ENCODE data around the gene RUVBL1.
A peak's percentile ranks its signal among the peaks of the same experiment; 100 is the strongest.
"Not testable (repeated sequence)": the region's sequence is repeated elsewhere in the genome, so short reads cannot be mapped to it uniquely, and the experiment has no call there.

The RUVBL1 gene

DNA sequence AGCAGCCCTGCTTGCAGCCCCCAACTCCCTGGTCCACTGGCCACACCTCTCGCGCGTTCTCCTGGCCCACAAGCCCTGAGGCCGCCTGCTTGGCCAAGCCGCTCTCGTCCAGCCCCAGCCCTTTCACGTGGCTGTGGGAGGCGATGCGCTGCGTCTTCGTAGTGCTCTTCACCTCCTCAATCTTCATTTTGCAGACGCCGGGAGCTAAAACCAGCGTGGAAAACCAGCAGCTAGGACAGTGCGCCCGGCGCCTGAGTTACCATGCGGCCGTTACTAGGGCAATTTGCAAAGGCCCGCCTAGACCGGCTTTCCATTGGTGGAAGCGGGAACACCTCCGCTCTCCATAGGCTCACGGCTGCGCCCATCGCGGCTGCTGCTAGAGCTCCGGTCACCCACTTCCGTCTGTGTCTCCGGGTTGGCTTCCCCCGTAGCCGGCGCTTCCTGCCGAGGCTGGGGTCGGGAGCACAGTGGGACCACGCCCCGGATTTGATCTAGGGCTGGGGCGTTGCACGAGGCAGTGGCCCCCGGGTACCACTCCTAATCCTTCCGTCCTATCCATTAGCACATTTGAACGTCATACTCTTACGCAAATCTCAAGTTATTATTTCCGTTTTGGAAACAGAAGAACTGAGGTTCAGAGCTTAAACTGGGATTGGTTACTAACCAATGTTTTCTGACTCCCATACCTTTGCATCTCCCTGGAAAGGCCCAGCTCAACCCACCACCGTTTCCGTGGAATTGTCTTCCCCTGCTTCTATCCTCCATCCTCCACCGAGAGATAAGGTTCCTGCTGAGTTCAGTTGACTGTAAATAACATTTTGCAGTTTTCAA is at the start of gene RUVBL1:
TSS of gene RUVBL1 (minus strand) at position 275 of the 831 bp plus-strand sequence. CDS start at position 187, 88 bp downstream.
- peak; percentile 96 for DNase-seq (ENCODE audit: low spot score)

DNA sequence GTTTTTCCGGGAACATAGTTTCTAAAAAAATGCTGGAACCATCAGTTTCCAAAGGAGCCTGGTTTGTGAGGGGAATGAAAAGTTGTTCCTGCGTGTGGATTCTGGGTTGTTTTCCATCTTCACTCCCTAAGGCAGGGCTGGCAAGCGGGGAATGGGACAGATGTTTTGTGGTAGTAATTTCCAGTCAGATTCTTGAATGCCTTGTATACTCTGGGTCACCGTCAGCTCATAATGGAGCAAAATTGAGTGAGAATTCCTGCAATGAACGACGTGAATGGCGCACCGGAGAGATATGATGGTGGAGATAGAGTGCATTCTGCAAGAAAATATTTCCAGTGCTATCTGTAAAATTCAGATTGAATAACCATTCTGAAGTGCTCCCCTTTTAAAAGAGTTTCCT is 49.6 kb upstream of the RUVBL1 start:
- no peak for DNase-seq (ENCODE audit: low spot score)

DNA sequence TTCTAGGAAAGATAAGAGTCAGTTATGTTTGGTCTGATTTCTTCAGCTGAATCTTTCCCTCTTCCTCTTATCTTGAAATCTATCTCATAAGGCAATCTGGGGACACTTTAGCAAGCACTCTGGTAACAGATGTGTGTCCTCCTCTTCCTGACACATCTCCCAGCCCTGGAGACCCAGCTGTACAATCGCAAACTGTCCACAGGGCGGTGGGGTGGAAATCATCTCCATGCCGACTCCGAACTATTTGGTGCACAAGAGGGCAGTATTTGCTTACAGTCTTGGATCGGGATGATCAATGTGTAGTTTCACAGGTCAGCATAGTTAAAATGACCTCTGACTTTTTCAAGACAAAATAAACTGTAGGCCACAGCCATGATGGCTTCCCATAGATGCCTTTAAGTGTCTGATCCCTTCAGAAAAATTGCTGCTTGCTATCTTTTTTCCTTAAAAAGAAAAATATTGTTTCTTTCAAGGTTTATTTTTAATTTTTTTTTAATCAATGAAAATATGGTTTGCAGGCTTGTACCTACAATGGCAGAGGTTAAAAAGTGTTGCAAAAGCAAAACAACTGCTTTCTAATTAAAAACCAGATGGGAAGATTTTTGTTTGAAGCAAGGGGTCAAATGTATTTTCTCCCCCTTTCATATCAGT is 47.4 kb upstream of the RUVBL1 start:
- peak; percentile 78 for DNase-seq (ENCODE audit: low spot score)

DNA sequence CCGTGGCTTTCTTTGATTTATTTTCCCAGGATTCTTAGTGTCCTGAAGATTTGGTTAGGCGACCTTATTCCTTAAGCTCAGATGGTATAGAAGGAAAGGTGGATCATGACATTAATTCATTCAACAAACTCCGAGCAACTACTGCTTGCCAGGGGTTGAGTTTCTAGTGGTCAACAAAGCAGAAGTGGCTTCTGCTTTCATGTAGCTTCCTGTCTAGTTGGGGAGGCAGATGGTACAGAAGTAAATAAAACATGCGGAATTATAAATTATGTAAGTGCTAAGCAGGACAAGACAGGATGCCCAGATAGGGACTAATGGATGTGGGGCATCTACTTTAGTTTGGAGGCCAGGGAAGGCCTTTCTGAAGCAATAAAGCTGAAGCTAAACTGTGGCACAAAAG is 45.2 kb upstream of the RUVBL1 start:
- no peak for DNase-seq (ENCODE audit: low spot score)

DNA sequence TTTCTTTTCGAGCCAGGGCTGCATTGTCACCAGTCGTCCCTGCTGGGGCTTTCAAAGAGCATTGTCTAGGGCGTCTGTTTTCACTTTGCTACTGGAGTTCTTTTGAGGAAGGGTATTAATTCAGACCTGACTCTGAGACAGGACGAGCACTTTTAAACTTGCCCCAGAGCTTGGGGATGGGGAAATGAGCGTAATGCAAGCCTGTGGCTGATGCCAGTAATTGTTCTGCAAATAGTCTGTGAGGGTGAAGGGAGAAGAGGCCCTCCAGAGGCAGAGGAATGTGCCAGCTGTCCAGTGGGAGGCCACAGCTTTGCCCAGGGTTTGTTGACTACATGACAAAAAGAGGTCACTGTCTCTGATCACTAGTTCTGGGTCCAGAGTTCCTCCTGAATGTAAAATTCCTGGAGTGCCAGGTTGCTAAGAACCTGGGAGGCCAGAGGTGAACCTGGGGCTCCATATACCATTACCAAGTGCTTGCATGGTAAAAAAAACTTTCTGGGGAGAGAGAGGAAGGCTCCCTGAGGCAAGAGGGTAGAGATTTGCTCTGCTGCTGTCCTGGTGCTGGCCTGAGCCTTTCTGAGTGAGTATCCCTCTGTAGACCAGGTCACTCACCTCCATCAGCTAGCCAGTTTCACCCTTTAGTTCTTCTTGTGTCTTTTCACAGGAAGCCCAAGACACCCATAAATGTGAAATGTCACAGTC is 44.5 kb upstream of the RUVBL1 start:
- no peak for DNase-seq (ENCODE audit: low spot score)

DNA sequence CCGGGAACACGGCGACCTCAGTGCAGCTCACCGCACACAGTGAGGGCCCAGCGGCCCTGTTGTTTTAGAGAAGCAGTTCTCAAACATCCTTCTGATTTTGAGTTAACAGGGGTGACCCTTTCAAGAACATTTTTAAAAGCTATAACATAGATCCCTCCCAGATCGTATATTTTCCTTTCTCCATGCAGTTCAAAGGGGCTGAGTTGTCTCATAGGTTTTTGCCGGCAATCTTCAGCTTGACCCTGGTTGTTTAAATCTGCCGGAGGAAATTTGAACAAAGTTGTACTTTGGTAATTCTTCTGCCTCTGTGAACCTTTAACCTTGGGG is 44.0 kb upstream of the RUVBL1 start:
- no peak for DNase-seq (ENCODE audit: low spot score)

DNA sequence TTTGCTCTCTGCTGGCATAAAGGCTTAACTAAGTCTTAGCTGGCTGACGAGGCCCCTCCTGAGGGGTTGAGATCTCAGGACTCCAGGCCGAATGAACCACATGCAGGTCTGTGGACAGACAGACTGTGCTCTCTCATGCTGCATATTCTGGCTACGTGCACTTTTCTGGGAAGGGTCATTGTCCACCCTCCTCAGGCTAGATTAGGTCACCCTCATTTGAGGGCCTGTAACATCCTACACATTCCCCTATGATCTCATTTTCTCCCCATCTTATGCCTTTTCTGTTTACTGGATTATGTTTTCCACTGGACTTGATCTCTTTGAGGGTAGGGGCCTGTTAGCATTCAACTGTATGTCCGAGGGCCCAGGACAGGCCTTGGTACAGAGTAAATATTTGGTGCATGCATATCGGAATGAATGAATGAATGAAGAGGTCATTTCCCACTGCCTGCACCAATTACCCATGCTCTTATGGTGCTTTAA is 43.4 kb upstream of the RUVBL1 start:
- no peak for DNase-seq (ENCODE audit: low spot score)

DNA sequence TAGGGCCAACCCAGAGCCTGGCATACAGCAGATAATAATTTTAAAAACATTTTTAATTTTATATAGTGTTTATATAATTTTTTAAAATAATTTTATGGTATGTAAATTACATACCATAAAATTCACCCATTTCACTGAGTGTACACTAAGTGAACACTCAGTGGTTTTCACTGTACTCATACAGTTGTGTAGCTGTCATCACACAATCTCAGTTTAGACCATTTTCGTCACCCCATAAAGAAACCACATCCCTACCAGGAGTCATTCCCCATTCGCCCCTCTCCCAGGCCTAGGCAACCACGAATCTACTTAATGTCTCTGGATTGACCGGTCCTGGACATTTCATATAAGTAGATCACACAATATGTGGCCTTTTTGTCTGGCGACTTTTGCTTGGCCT is 39.8 kb upstream of the RUVBL1 start:
- DNase-seq (ENCODE audit: low spot score), result no peak

DNA sequence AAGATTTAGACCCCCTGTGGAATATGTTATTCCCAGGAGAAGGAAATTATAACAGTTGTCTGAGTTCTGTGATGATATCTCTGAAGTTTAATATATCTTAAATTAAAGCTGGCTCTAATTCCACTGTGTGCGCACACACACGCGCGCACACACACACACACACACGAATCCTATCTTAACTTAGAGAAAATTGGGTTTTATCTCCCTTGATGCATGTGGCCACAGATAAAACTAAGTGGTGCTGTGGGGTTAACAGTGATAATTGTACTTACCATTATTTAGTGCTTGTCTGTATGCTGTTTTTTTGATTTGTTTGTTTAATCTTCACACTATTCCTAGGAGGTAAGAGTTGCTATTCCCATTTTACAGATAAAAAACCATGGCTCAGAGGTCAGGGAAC is 37.0 kb upstream of the RUVBL1 start:
- no peak for DNase-seq (ENCODE audit: low spot score)

DNA sequence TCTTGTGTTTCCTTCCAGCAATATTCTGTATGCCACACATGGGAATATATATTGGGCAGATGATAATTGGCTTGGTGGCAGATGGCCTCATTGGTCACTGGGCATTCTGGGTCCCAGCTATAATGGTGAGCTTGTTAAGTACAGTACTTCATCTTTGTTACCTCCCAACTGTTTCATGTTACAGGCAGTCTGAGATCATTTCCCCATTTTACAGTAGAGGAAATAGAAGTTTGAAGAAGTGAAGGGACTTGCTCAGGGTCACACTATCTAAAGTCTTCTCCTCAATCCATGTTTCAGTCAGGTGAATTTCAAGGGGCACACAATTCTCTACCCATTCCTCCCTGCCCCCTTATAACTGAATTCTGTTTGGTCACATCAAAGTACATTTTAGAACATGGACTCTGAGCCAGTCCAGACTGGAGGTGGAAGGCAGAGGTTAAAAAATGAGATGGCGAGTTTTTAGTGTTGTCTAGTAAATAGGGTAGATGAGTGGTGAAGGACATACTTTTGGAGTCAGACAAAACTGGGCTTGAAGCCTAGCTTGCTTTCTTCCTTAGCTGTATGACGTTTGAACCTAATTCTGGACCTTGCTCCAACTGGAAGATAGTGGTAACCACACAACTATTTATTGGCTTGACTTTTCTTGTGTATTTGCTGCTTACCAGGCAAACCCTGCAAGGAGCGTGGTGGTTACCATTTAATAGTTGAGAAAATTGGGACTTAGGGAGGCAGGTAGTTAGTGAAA is 32.2 kb upstream of the RUVBL1 start:
- DNase-seq (ENCODE audit: low spot score), result no peak

DNA sequence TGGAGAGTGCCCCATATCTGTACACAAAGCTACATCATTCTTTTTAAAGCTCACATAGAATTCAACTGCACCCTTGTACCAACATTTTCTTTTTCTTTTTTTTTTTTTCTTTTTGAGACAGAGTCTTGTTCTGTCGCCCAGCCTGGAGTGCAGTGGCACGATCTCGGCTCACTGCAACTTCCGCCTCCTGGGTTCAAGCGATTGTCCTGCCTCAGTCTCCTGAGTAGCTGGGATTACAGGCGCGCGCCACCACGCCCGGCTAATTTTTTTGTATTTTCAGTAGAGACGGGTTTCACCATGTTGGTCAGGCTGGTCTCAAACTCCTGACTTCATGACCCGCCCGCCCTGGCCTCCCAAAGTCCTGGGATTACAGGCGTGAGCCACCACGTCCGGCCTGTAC is 30.7 kb upstream of the RUVBL1 start:
- not testable (repeated sequence) for DNase-seq (ENCODE audit: low spot score)

DNA sequence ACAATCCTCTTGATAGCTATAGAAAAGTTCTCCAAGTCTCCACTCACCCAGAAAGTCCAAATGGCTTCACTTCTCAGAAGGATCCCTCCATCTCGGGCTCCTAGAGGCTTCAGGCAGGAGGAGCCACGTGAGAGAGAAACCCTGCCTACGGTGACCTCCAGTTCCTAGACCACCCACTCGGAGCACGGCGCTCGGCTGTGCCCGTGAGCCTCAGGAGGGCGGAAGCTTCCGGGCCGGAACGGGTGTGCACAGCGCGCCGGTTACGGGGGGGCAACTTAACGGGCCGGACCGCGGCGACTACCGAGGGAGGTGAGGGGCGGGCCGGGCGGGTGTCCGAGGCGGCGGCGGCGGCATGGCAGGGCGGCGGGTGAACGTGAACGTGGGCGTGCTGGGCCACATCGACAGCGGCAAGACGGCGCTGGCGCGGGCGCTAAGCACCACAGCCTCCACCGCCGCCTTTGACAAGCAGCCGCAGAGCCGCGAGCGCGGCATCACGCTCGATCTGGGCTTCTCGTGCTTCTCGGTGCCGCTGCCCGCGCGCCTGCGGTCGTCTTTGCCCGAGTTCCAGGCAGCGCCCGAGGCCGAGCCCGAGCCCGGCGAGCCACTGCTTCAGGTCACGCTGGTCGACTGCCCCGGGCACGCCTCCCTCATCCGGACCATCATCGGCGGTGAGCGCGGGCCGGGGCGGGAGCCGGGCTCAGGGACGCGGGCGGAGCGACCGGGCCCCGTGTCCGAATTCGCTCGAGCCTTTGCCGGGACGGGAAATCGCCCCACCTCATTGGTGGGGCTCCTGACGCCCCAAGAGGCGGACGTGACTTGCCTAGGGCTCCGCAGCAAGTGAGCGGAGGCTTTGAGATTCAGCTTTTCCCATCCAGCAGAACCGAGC is 29.8 kb upstream of the RUVBL1 start, which contains the start of gene EEFSEC:
TSS of gene EEFSEC (plus strand) at position 326 of the 886 bp plus-strand sequence. CDS start at position 353, 27 bp downstream.
- DNase-seq (ENCODE audit: low spot score), result peak; percentile 59

DNA sequence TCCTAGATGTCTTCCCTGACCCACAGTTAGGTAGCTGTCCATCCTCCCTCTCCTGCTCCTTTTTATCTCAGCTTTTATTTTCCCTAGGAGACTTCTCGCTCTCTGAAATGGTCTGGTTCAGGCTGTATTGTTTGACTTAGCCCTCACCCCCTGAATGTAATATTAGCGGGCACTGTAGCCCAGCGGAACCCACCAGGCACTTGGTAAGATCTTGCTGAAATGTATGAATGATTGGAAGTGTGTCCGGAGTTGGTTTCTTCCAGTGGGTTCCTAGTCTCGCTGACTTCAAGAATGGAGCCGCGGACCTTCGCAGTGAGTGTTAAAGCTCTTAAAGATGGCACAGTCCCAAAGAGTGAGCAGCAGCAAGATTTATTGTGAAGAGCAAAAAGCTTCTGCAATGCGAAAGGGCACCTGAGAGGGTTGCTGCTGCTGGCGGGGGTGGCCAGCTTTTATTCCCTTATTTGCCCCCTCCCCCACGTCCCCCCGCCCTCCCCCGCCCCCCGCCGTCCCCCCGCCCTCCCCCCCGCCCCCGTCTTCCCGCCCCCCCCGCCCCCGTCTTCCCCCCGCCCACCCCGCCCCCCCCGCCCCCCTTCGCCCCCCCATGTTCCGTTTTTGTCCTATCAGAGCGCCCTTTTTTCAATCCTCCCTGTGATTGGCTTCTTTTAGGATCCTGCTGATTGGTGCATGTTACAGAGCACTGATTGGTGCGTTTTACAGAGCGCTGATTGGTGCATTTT is 29.0 kb upstream of the RUVBL1 start:
- no peak for DNase-seq (ENCODE audit: low spot score)

DNA sequence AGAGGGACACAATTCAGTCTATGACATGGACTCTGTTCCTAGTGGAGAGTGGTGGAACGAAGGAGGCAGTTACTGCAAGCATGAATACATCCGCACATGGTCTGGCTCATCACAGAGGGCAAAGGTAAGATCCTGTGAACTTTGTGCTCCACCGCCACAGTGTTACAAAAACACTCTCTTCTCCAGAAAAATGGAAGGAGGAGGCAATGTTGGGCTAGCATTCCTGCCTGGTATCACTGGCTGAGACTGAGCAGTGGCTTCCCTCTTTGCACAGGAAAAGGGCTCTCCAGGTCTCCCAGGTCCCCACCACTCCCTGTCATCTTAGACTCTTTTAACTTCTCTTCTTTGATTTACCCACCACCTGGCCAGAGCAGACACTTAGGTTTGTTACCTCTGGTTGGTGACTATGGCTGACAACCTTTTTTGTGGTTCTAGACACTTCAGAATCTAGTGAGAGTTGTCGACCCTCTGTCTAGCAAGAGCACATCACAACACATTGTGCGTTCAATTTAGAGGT is 28.2 kb upstream of the RUVBL1 start:
- DNase-seq (ENCODE audit: low spot score), result no peak

DNA sequence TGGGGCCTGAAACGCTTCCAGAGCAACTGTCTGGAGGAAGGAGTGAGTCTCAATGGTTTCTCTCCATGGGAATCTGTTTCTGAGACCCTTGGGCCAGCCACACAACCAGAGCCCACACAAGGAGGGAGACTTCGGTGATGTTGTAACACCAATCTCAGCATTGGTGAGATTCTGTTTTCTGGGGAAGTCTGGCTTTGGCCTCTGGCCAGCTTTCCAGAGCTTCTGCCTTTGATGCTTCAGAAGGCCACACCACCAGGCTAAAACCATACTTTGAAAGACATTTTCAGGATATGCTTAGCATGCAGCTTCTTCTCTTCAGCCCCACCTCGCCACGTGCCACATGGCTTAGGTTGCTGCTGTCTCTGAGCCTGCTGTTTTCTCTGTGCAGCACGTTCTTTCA is 26.0 kb upstream of the RUVBL1 start:
- no peak for DNase-seq (ENCODE audit: low spot score)

DNA sequence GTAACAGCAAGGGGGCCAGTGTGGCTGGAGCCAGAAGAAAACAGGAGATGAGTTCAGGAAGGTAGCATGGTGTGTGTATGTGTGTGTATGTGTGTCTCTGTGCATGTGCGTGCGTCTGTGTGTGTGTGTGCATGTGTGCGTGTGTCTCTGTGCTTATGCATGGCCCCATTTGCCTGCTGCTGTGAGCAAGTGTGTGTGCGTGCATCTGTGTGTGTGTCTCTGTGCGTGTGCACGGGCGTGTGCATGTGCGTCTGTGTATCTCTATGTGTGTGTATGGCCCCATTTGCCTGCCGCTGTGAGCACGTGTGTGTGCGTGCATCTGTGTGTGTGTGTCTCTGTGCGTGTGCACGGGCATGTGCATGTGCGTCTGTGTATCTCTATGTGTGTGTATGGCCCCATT is 22.6 kb upstream of the RUVBL1 start:
- DNase-seq (ENCODE audit: low spot score), result no peak

DNA sequence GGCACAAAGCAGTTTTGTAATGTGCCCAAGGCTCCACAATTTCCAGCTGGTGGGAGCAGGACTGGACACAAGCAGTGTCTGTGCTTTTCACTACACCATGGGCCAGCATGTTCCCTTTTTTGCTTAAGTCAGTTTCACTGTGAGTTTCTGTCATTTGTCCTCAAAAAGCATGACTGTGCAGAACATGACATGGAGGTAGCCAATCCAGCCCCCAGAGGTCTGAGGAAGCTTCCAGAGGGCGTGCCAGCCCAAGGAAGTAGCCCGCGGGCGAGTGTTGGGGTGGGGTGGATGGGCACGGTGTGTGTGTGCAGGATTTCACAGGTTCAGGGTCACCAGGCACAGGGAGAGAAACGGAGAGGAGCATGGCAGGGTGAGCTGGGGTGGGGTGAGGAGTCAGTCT is 21.7 kb upstream of the RUVBL1 start:
- DNase-seq (ENCODE audit: low spot score), result peak; percentile 56

DNA sequence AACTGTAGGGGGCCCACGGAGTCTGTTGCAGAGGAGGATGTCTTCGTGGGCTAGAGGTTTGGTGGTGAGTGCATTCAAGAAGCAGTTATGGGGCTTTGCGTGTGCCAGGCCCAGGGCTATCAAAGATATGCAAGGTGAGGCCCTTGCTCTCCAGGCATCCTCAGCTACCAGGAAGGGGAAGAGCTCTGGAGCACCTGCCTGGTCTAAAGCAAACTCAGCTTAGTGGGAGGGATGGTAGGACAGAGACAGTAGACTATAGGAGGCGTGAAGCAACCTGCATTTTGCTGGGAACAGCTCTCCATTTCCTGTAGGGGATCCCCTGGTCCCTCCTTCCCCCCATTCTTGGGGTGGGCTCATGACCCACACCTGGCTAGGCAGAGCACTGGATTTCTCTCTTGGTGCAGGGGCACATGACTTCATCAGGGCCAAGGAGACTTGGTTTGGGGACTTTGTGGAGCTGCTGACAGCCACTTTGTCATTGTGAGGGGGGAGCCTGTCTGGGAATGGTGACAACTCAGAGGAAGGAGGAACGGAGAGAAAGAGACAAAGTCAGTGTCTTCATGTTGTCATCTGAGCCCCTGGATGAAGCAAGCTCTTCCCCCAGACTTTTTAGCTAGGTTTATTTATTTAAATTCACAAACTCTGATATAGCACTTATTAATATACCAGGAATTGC is 21.0 kb upstream of the RUVBL1 start:
- no peak for DNase-seq (ENCODE audit: low spot score)

DNA sequence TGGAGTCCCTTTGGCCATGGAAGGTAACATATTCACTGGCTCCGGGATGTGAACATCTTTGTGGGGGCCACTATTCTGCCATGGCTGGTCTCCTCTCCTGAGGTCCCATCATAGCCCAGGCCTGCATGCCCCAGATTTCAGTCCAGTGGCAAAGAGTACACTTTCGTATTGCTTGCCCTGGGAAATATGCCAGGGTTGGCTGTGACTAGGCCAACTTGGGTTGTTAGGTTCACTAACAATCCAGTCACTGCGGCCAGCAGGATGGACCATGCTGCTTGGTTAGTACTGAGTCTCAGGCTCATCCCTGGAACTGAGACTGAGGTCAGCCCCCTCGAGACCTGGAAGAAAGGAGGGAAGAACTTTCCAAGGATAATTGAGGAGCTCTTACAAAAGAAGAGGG is 19.9 kb upstream of the RUVBL1 start:
- no peak for DNase-seq (ENCODE audit: low spot score)
